ENCODE measurements around the gene LMOD2. TPM values are rescaled to one million over a fixed set of nuclear protein-coding genes. Genes with fewer than 3 reads are reported as not detected.
A peak's percentile ranks its signal among the peaks of the same experiment; 100 is the strongest.

The LMOD2 gene
- polyA plus RNA-seq, 2 of the 4 experiments (the other 2 are of a cell fraction): not detected

DNA sequence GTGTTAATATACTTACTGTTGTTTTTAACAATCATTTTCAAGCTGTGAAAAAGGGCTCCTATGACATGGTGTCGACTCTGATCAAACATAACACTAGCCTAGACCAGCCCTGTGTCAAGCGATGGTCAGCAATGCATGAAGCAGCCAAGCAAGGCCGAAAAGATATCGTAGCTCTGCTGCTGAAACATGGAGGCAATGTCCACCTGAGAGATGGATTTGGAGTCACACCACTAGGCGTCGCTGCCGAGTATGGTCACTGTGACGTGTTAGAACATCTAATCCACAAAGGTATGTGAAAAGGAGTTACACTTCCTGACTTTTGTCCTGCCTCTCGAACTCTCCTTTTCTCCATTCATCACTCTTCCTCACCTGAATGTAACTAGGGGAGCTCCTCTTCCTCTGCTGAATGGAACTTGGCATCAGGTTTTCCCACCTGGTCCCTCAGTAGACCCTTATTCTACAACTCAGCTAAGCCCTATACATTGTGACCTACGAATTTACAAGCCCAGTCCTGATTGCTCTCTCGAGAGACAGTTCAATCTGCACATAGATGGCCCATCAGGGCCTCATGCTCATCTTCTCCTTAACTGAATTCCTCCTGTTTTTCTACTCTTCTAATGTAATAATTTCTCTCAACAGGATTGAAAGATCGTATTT lies 31.0 kb upstream of the LMOD2 start:
- DNase-seq (ENCODE audit: low read depth in 1 of 2, low spot score in 1 of 2) (peak; percentile 48 to 73), FAIRE-seq (peak; percentile 63), ATAC-seq (peak; percentile 70 to 92; a peak in 5 of 6 replicates)
- Histone ChIP-seq H3K4me1 (no peaks in the 10 kb centered on the region), H3K4me3 (no peak overlapping the region), H3K9me3 (no peaks in the 10 kb centered on the region), H3K27ac (no peak overlapping the region), H3K4me2 (no peak overlapping the region)
- POLR2A ChIA-PET: no interaction called here
- WGBS (ENCODE audit: missing lambda C conversion rate): 23% methylated on average over 12 of the region's 12 CpGs
- CTCF ChIA-PET: interaction anchor here (0.6 to 1.9 kb wide), 9 partner anchors 11 to 247 kb away, joined by 3 to 8 read pairs (median 4); no protein-coding TSS in a partner anchor
- no peak for TF ChIP-seq POLR2A (IDR thresholded peaks at IDR 0.05; ENCODE audit: low read length)
- peak in 1 of 2 experiments; percentile 34; a peak in 2 of 5 replicates for TF ChIP-seq RAD21 (conservative IDR thresholded peaks at IDR 0.05 in 1 of 2, IDR thresholded peaks at IDR 0.05 in 1 of 2)
- peak; percentile 44 for TF ChIP-seq CTCF (IDR thresholded peaks at IDR 0.05)
- TF ChIP-seq FOXS1 (CRISPR knock-in tag; IDR thresholded peaks at IDR 0.05): 0 out of 2 replicates have a peak, but pooled peaks have one; percentile 14

- no peak for DNase-seq (ENCODE audit: low read depth in 1 of 2, low spot score in 1 of 2)
- FAIRE-seq: no peak
- ChIA-PET POLR2A (no interaction called here), CTCF (interaction anchor here (1.0 to 1.9 kb wide), 7 partner anchors 11 to 247 kb away, joined by 3 to 8 read pairs (median 5); no protein-coding TSS in a partner anchor)
- no peak overlapping the region for H3K4me3 ChIP-seq
- no peaks in the 10 kb centered on the region for H3K4me1 ChIP-seq
- no peak; a peak in 1 of 6 replicates for ATAC-seq
- WGBS (ENCODE audit: missing lambda C conversion rate): 31% methylated on average over 2 of the region's 2 CpGs
- no peak overlapping the region for H3K27ac ChIP-seq
- TF ChIP-seq MAFK (IDR thresholded peaks at IDR 0.05; ENCODE audit: partially characterized antibody): no peak
- no peak for TF ChIP-seq FOXS1 (CRISPR knock-in tag; IDR thresholded peaks at IDR 0.05)
- TF ChIP-seq CHD4 (IDR thresholded peaks at IDR 0.05; ENCODE audit: borderline replicate concordance): no peak
- no peak for TF ChIP-seq ZSCAN20 (CRISPR knock-in tag; IDR thresholded peaks at IDR 0.05)
- no peaks in the 10 kb centered on the region for H3K9me3 ChIP-seq
- H3K4me2 ChIP-seq: no peak overlapping the region
Measured at GRCh38 chr7:123625254-123625653, 30.4 kb upstream of the LMOD2 start.

GRCh38 chr7:123627851-123628250 lies 27.8 kb upstream of the LMOD2 start:
- no peak overlapping the region for H3K4me3 ChIP-seq
- no peak overlapping the region for H3K27ac ChIP-seq
- FAIRE-seq (no peak), ATAC-seq (no peak), DNase-seq (ENCODE audit: low read depth in 1 of 2, low spot score in 1 of 2) (no peak)
- TF ChIP-seq FOSL2 (IDR thresholded peaks at IDR 0.05): no peak
- no peak for TF ChIP-seq FOSL2 (CRISPR knock-in tag; IDR thresholded peaks at IDR 0.05)
- TF ChIP-seq ESRRA (IDR thresholded peaks at IDR 0.05; ENCODE audit: borderline replicate concordance, low read length): no peak
- TF ChIP-seq HOXB13 (CRISPR knock-in tag; IDR thresholded peaks at IDR 0.05; ENCODE audit: low read depth): no peak
- TF ChIP-seq RCOR1 (IDR thresholded peaks at IDR 0.05; ENCODE audit: low read depth, low read length): no peak
- no peak for TF ChIP-seq NPAS2 (CRISPR knock-in tag; IDR thresholded peaks at IDR 0.05; ENCODE audit: borderline replicate concordance)
- H3K4me2 ChIP-seq: no peak overlapping the region
- WGBS (ENCODE audit: missing lambda C conversion rate): 80% methylated on average over 2 of the region's 2 CpGs
- CTCF ChIA-PET: interaction anchor here (1.7 kb wide), 1 partner anchor 9 kb away, joined by 6 read pairs; no protein-coding TSS in a partner anchor
- POLR2A ChIA-PET: no interaction called here
- no peaks in the 10 kb centered on the region for H3K9me3 ChIP-seq
- H3K4me1 ChIP-seq: no peaks in the 10 kb centered on the region

GRCh38 chr7:123628829-123629228 lies 26.8 kb upstream of the LMOD2 start:
- Histone ChIP-seq H3K4me1 (no peaks in the 10 kb centered on the region), H3K9me3 (no peaks in the 10 kb centered on the region), H3K4me3 (no peak overlapping the region), H3K27ac (no peak overlapping the region), H3K4me2 (no peak overlapping the region)
- DNase-seq (ENCODE audit: low read depth in 1 of 2, low spot score in 1 of 2) (no peak), FAIRE-seq (no peak), ATAC-seq (no peak)
- POLR2A ChIA-PET: no interaction called here
- WGBS (ENCODE audit: missing lambda C conversion rate): 62% methylated on average over 5 of the region's 5 CpGs
- TF ChIP-seq HOXA7 (CRISPR knock-in tag; IDR thresholded peaks at IDR 0.05) (no peak), HOXB13 (CRISPR knock-in tag; IDR thresholded peaks at IDR 0.05; ENCODE audit: low read depth) (no peak), TFCP2L1 (CRISPR knock-in tag; IDR thresholded peaks at IDR 0.05) (no peak), SMC3 (IDR thresholded peaks at IDR 0.05) (no peak), CHD2 (IDR thresholded peaks at IDR 0.05; ENCODE audit: low read length, partially characterized antibody) (no peak), TP53 (CRISPR knock-in tag; IDR thresholded peaks at IDR 0.05) (no peak)
- TF ChIP-seq, protein P1, sequence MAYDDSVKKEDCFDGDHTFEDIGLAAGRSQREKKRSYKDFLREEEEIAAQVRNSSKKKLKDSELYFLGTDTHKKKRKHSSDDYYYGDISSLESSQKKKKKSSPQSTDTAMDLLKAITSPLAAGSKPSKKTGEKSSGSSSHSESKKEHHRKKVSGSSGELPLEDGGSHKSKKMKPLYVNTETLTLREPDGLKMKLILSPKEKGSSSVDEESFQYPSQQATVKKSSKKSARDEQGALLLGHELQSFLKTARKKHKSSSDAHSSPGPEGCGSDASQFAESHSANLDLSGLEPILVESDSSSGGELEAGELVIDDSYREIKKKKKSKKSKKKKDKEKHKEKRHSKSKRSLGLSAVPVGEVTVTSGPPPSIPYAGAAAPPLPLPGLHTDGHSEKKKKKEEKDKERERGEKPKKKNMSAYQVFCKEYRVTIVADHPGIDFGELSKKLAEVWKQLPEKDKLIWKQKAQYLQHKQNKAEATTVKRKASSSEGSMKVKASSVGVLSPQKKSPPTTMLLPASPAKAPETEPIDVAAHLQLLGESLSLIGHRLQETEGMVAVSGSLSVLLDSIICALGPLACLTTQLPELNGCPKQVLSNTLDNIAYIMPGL (CRISPR knock-in tag; IDR thresholded peaks at IDR 0.05; ENCODE audit: borderline replicate concordance): no peak
- CTCF ChIA-PET: interaction anchor here (0.6 kb wide), 1 partner anchor 9 kb away, joined by 3 read pairs; no protein-coding TSS in a partner anchor

Data from A549 (cell line).